Keratinocyte (primary cell): ENCODE data around the gene ZNF710. TPM values are rescaled to one million over a fixed set of nuclear protein-coding genes. Genes with fewer than 3 reads are reported as not detected.

Experiments used
- DNase-seq: peaks from one replicate; pipeline ENCODE4 v3.0.0-alpha.2; 2011; ENCODE audit warnings: low read depth, missing footprints, low spot score
- FAIRE-seq: peaks from 2 replicates; lab custom pipeline; 2011; peaks lifted over from hg19 to GRCh38; lab: Jason Lieb, UNC
- H2AFZ ChIP-seq: 2 replicates; pipeline ENCODE4 v1.6.0; 2012; ENCODE audit warnings: low read length, control low read depth, inconsistent platforms; ENCODE audit not compliant: control insufficient read depth
- H3K27ac ChIP-seq: 2 replicates; pipeline ENCODE4 v1.5.1; 2011; ENCODE audit warnings: low read length; ENCODE audit not compliant: control insufficient read depth, insufficient read depth
- H3K27me3 ChIP-seq: 3 replicates; pipeline ENCODE4 v1.6.0; 2011; ENCODE audit warnings: low read length; ENCODE audit not compliant: control insufficient read depth, insufficient read depth; ENCODE audit errors: extremely low read depth
- H3K36me3 ChIP-seq, 2 experiments: 2 replicates in 1 of 2; 3 replicates in 1 of 2; pipeline ENCODE4 v1.5.1; 2011; ENCODE audit warnings: low read length in 2 of 2, mild to moderate bottlenecking in 1 of 2; ENCODE audit not compliant: control insufficient read depth in 2 of 2, insufficient read depth in 2 of 2; ENCODE audit errors: extremely low read depth in 1 of 2
- H3K4me1 ChIP-seq: 3 replicates; pipeline ENCODE4 v1.5.1; 2011; ENCODE audit warnings: low read length; ENCODE audit not compliant: control insufficient read depth, insufficient read depth; ENCODE audit errors: extremely low read depth
- H3K4me2 ChIP-seq: 3 replicates; pipeline ENCODE4 v1.6.0; 2011; ENCODE audit warnings: low read depth, low read length; ENCODE audit not compliant: control insufficient read depth, insufficient read depth; ENCODE audit errors: extremely low read depth
- H3K4me3 ChIP-seq, 3 experiments: fragments of 200-600 bp in 1 of 3; sonication (generic) in 1 of 3; 2 replicates in 2 of 3; 3 replicates in 1 of 3; pipeline ENCODE4 v1.5.1; 2011 to 2016; ENCODE audit warnings: low read length in 3 of 3, mild to moderate bottlenecking in 3 of 3, control low read depth in 2 of 3, inconsistent platforms in 1 of 3, low read depth in 1 of 3, mixed read lengths in 1 of 3, mixed run types in 1 of 3, moderate library complexity in 1 of 3; ENCODE audit not compliant: control insufficient read depth in 2 of 3, insufficient read depth in 2 of 3; ENCODE audit errors: extremely low read depth in 1 of 3
- H3K79me2 ChIP-seq: 2 replicates; pipeline ENCODE4 v1.6.0; 2012; ENCODE audit warnings: low read length; ENCODE audit not compliant: control insufficient read depth, insufficient read depth
- H3K9ac ChIP-seq: 3 replicates; pipeline ENCODE4 v1.6.0; 2011; ENCODE audit warnings: low read length; ENCODE audit not compliant: control insufficient read depth, insufficient read depth; ENCODE audit errors: extremely low read depth
- H3K9me1 ChIP-seq: 3 replicates; pipeline ENCODE4 v1.6.0; 2011; ENCODE audit warnings: low read length; ENCODE audit not compliant: control insufficient read depth, insufficient read depth; ENCODE audit errors: extremely low read depth
- H3K9me3 ChIP-seq: 2 replicates; pipeline ENCODE4 v1.5.1; 2012; ENCODE audit warnings: low read depth, low read length; ENCODE audit not compliant: control insufficient read depth
- H4K20me1 ChIP-seq: 3 replicates; pipeline ENCODE4 v1.6.0; 2011; ENCODE audit warnings: low read length; ENCODE audit not compliant: control insufficient read depth, insufficient read depth; ENCODE audit errors: extremely low read depth
- EZH2 ChIP-seq: IDR thresholded peaks from one replicate; pipeline ENCODE4 v1.6.1; 2012; ENCODE audit warnings: inconsistent platforms, mild to moderate bottlenecking, low read length, moderate library complexity
- dilution Hi-C: fragments of 300-500 bp; cut with MboI; formaldehyde crosslinking; loops from one replicate; pipeline ENCODE4 v1.7.0; 2020; ENCODE audit warnings: low sequenced_read_pairs; ENCODE audit not compliant: extremely low pct_ligation_motif_present
- polyA plus RNA-seq, 5 experiments: library from polyadenylated mRNA; depleted of rRNA in 3 of 5; stranded (reverse) in 3 of 5; stranded (forward) in 1 of 5; unstranded in 1 of 5; fragments of >200 nt; gene quantifications; 1 replicate in 1 of 5; 2 replicates in 3 of 5; 3 replicates in 1 of 5; pipeline versions ENCODE4 v1.2.1 to v1.2.3, GENCODE V29; 2011 to 2012; ENCODE audit warnings: missing spikeins in 2 of 5, low read depth in 1 of 5, low replicate concordance in 1 of 5
- TF ChIP-seq, protein P1 (sequence below), 3 experiments: IDR thresholded peaks in 1 of 3; conservative IDR thresholded peaks in 1 of 3; optimal IDR thresholded peaks in 1 of 3; 2 replicates in 2 of 3; 3 replicates in 1 of 3; pipeline versions ENCODE3 to v1.5.1; 2011; ENCODE audit warnings: low read length in 3 of 3, mild to moderate bottlenecking in 3 of 3, moderate library complexity in 2 of 3, control low read depth in 1 of 3, inconsistent platforms in 1 of 3; ENCODE audit not compliant: insufficient read depth in 2 of 3; ENCODE audit errors: extremely low read depth in 1 of 3

ZNF710 gene
- polyA plus RNA-seq, 1 donor (not counting 4 experiments of a cell fraction or from before 2014, with no cell fraction given) = 4.5 TPM

DNA sequence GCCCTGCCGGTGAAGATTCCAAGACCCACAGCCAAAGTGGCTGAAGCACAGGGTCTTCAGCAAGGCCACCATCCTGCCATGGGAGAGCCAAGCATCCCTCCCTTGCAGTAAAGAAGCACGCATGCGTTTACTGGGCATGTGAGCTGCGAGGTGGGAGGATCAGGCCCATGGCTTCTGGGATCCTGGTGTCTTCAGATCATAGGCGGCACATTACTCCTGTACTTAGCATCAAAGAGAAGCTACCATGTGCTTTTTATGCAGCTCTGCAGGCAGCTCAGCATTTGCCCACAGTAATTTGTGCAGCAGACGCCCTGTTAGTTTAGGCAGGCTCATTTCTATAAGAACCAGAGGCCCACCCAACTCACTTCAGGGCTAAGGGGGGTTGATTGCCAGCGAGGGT, 55.4 kb downstream of the ZNF710 start:
- H3K27ac ChIP-seq = no peak overlapping the region
- dilution Hi-C loops = no loop called here
- no peaks in the 10 kb centered on the region for H3K27me3 ChIP-seq
- no peak overlapping the region for H3K9ac ChIP-seq
- TF ChIP-seq EZH2 = no peak
- TF ChIP-seq, protein P1, sequence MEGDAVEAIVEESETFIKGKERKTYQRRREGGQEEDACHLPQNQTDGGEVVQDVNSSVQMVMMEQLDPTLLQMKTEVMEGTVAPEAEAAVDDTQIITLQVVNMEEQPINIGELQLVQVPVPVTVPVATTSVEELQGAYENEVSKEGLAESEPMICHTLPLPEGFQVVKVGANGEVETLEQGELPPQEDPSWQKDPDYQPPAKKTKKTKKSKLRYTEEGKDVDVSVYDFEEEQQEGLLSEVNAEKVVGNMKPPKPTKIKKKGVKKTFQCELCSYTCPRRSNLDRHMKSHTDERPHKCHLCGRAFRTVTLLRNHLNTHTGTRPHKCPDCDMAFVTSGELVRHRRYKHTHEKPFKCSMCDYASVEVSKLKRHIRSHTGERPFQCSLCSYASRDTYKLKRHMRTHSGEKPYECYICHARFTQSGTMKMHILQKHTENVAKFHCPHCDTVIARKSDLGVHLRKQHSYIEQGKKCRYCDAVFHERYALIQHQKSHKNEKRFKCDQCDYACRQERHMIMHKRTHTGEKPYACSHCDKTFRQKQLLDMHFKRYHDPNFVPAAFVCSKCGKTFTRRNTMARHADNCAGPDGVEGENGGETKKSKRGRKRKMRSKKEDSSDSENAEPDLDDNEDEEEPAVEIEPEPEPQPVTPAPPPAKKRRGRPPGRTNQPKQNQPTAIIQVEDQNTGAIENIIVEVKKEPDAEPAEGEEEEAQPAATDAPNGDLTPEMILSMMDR (optimal IDR thresholded peaks at IDR 0.05 in 1 of 3, IDR thresholded peaks at IDR 0.05 in 1 of 3, conservative IDR thresholded peaks at IDR 0.05 in 1 of 3; ENCODE audit: extremely low read depth in 1 of 3, insufficient read depth in 2 of 3, low read length in 3 of 3) = no peak
- H3K9me1 ChIP-seq = peaks cover 3% of the 10 kb centered on the region
- no peaks in the 10 kb centered on the region for H3K36me3 ChIP-seq
- no peak overlapping the region for H3K4me3 ChIP-seq
- H3K4me2 ChIP-seq = no peak overlapping the region
- H3K4me1 ChIP-seq = peaks cover 14% of the 10 kb centered on the region
- DNase-seq (no peak), FAIRE-seq (no peak)
- no peaks in the 10 kb centered on the region for H3K9me3 ChIP-seq
- no peaks in the 10 kb centered on the region for H4K20me1 ChIP-seq
- no peak overlapping the region for H2AFZ ChIP-seq
- H3K79me2 ChIP-seq = peaks cover 7% of the 10 kb centered on the region

DNA sequence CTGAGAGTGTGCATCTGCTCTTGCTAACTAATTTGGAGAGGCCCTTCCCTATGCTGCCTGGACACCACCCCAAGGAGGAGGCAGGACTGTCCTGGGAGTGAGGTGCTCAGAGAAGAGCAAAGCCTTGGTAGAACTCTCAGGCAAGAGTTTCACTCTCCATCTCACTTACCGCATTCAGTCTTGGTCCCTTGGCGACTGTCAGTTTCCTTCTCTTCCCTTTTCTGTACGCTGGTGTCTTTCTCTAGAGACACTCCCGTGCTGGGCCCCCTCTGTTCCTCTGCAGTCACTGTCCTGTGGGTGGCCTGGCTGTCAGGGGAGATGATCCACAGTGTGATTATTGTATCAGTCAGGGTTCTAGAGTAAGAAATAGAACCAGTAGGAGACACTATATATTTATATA, 57.2 kb downstream of the ZNF710 start:
- no peak overlapping the region for H3K27ac ChIP-seq
- dilution Hi-C loops = no loop called here

More for the DNA sequence above, 57.2 kb downstream of the ZNF710 start:
- H3K9ac ChIP-seq = no peak overlapping the region
- peaks cover 32% of the 10 kb centered on the region for H3K4me1 ChIP-seq
- H4K20me1 ChIP-seq = no peaks in the 10 kb centered on the region
- H3K79me2 ChIP-seq = peaks cover 5% of the 10 kb centered on the region
- H3K9me3 ChIP-seq = no peaks in the 10 kb centered on the region
- DNase-seq = no peak
- H3K9me1 ChIP-seq = peaks cover 3% of the 10 kb centered on the region
- H2AFZ ChIP-seq = no peak overlapping the region
- H3K27me3 ChIP-seq = no peaks in the 10 kb centered on the region
- no peak overlapping the region for H3K4me2 ChIP-seq
- no peak overlapping the region for H3K4me3 ChIP-seq
- TF ChIP-seq, protein P1 (optimal IDR thresholded peaks at IDR 0.05 in 1 of 3, IDR thresholded peaks at IDR 0.05 in 1 of 3, conservative IDR thresholded peaks at IDR 0.05 in 1 of 3; ENCODE audit: extremely low read depth in 1 of 3, insufficient read depth in 2 of 3, low read length in 3 of 3) = no peak
- no peak for TF ChIP-seq EZH2
- no peaks in the 10 kb centered on the region for H3K36me3 ChIP-seq
- no peak for FAIRE-seq
